PFSK-1 (cell line): ENCODE measurements around the gene HS6ST1.

Experiments
- SIN3A ChIP-seq: IDR thresholded peaks from 2 replicates; pipeline ENCODE4 v1.6.1; 2012; ENCODE audit warnings: mild to moderate bottlenecking, low read length, moderate library complexity, borderline replicate concordance; ENCODE audit not compliant: insufficient read depth
- TAF1 ChIP-seq: IDR thresholded peaks from 2 replicates; pipeline ENCODE4 v1.6.1; 2012; ENCODE audit warnings: low read length, control low read depth, borderline replicate concordance; ENCODE audit not compliant: insufficient read depth

- TF ChIP-seq SIN3A (no peak), TAF1 (no peak)
Observed at GRCh38 chr2:128330583-128330982, 11.9 kb upstream of the HS6ST1 start.
